ENCODE results near the gene KATNB1.
"Not testable (repeated sequence)": the region's sequence is repeated elsewhere in the genome, so short reads cannot be mapped to it uniquely, and the experiment has no call there.

The KATNB1 gene

GRCh38 chr16:57788252-57788841, 52.8 kb downstream of the KATNB1 start:
- no peak for TF ChIP-seq CTCF (IDR thresholded peaks at IDR 0.05; ENCODE audit: borderline replicate concordance, insufficient read depth, low read depth, low read length)
- no peak overlapping the region for H3K4me3 ChIP-seq (ENCODE audit: low read depth, low read length)

- no peak overlapping the region for H3K4me3 ChIP-seq (ENCODE audit: low read depth, low read length)
- TF ChIP-seq CTCF (IDR thresholded peaks at IDR 0.05; ENCODE audit: borderline replicate concordance, insufficient read depth, low read depth, low read length), result no peak
Measured at GRCh38 chr16:57788951-57789350, 53.4 kb downstream of the KATNB1 start.

GRCh38 chr16:57791195-57791892, 55.8 kb downstream of the KATNB1 start:
- H3K4me3 ChIP-seq (ENCODE audit: low read depth, low read length), result no peak overlapping the region
- TF ChIP-seq CTCF (IDR thresholded peaks at IDR 0.05; ENCODE audit: borderline replicate concordance, insufficient read depth, low read depth, low read length), result no peak

- no peak overlapping the region for H3K4me3 ChIP-seq (ENCODE audit: low read depth, low read length)
- no peak for TF ChIP-seq CTCF (IDR thresholded peaks at IDR 0.05; ENCODE audit: borderline replicate concordance, insufficient read depth, low read depth, low read length)
Measured at GRCh38 chr16:57791893-57792461, 56.4 kb downstream of the KATNB1 start.

GRCh38 chr16:57794849-57795430, 59.4 kb downstream of the KATNB1 start:
- no peak for TF ChIP-seq CTCF (IDR thresholded peaks at IDR 0.05; ENCODE audit: borderline replicate concordance, insufficient read depth, low read depth, low read length)
- H3K4me3 ChIP-seq (ENCODE audit: low read depth, low read length), result no peak overlapping the region

- H3K4me3 ChIP-seq (ENCODE audit: low read depth, low read length), result no peak overlapping the region
- peak; percentile 35; the same call in 1 of the 2 replicates for TF ChIP-seq CTCF (IDR thresholded peaks at IDR 0.05; ENCODE audit: borderline replicate concordance, insufficient read depth, low read depth, low read length)
Measured at GRCh38 chr16:57795431-57795878, 59.9 kb downstream of the KATNB1 start.

GRCh38 chr16:57796014-57796413, 60.4 kb downstream of the KATNB1 start:
- not testable (repeated sequence) for H3K4me3 ChIP-seq (ENCODE audit: low read depth, low read length)
